ENCODE data around the gene RAD17.
A peak's percentile ranks its signal among the peaks of the same experiment; 100 is the strongest.
"Not testable (repeated sequence)": the region's sequence is repeated elsewhere in the genome, so short reads cannot be mapped to it uniquely, and the experiment has no call there.

RAD17 gene

GRCh38 chr5:69369340-69370121 is at the start of gene RAD17, which contains the start of the genes AK6 and TAF9:
RAD17 (plus strand) TSS chr5:69369818; CDS start chr5:69372209, 2,391 bp downstream.
AK6 (minus strand) TSS chr5:69369520; CDS start chr5:69369490, 30 bp downstream.
TAF9 (minus strand) TSS chr5:69369520; CDS start chr5:69365737, 3,783 bp downstream.
- DNase-seq: peak; percentile 81 to 85

- no peak for DNase-seq
Observed at GRCh38 chr5:69326365-69326764, 43.3 kb upstream of the RAD17 start.

GRCh38 chr5:69329905-69330489 is 39.6 kb upstream of the RAD17 start:
- DNase-seq: no peak

GRCh38 chr5:69331528-69332445 is 37.8 kb upstream of the RAD17 start:
- DNase-seq: no peak

GRCh38 chr5:69333668-69334315 is 35.8 kb upstream of the RAD17 start:
- DNase-seq: not testable (repeated sequence)

- DNase-seq: peak in 1 of 2 experiments; percentile 12
Observed at GRCh38 chr5:69334793-69335268, 34.8 kb upstream of the RAD17 start.

GRCh38 chr5:69335341-69335935 is 34.2 kb upstream of the RAD17 start:
- no peak for DNase-seq

- no peak for DNase-seq
Observed at GRCh38 chr5:69341520-69342161, 28.0 kb upstream of the RAD17 start.

GRCh38 chr5:69343083-69343482 is 26.5 kb upstream of the RAD17 start:
- DNase-seq: no peak

- no peak for DNase-seq
Observed at GRCh38 chr5:69350664-69351063, 19.0 kb upstream of the RAD17 start.

- DNase-seq: no peak
Observed at GRCh38 chr5:69359699-69360098, 9.9 kb upstream of the RAD17 start.

GRCh38 chr5:69360442-69360841 is 9.2 kb upstream of the RAD17 start:
- no peak for DNase-seq

GRCh38 chr5:69364414-69364813 is 5.2 kb upstream of the RAD17 start:
- DNase-seq: no peak

GRCh38 chr5:69364850-69365249 is 4.8 kb upstream of the RAD17 start:
- DNase-seq: no peak

- DNase-seq: no peak
Observed at GRCh38 chr5:69367697-69368279, 1.8 kb upstream of the RAD17 start.

GRCh38 chr5:69368458-69369339 is 919 bp upstream of the RAD17 start:
- DNase-seq: peak; percentile 40 to 42

- not testable (repeated sequence) for DNase-seq
Observed at GRCh38 chr5:69370335-69370734, 717 bp downstream of the RAD17 start.

GRCh38 chr5:69372394-69372793 is 2.8 kb downstream of the RAD17 start:
- DNase-seq: no peak

- DNase-seq: no peak
Observed at GRCh38 chr5:69374911-69375446, 5.4 kb downstream of the RAD17 start.

- no peak for DNase-seq
Observed at GRCh38 chr5:69378376-69378775, 8.8 kb downstream of the RAD17 start.

Data from NCI-H2081 (cell line).